Measurements from ENCODE around the gene HOTAIR.

HOTAIR gene

GRCh38 chr12:53984901-53985691 lies 10.3 kb upstream of the HOTAIR start, which contains the start of gene HOXC10:
Gene HOXC10, plus strand, starts transcription at chr12:53985146. Its CDS starts 114 bp downstream, at chr12:53985260.
- peak; percentile 71 to 80 for DNase-seq

DNA sequence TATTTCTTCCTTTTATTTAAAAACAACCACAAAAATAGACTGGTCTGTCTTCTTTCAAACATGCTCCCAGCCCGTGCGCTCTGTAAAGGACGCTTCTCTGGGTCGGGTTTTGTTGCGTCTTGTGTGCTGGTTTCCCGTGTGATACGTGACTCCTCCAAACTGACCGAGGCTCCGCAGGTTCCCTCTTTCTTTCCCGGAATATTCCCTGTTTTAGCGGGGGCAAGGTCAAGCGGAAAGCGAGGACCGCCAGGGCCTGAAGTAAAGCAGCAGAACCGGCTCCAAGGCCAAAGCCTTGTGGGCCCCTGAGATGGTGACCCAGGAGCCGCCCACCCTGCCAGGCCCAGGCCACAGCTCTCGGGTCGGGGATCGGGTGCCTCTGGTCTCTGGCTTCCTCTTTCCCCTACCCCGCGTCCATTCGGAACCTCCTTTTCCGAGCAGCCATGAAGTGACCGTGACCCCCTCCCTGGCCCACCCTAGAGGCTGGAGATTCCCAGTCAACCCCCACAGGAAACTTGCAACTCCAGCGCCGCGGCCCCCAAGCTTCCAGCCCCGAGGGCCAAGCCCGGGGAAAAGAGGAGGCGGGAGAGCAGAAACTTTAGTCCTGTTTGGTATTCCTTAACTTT lies 9.3 kb upstream of the HOTAIR start:
- DNase-seq = no peak

DNA sequence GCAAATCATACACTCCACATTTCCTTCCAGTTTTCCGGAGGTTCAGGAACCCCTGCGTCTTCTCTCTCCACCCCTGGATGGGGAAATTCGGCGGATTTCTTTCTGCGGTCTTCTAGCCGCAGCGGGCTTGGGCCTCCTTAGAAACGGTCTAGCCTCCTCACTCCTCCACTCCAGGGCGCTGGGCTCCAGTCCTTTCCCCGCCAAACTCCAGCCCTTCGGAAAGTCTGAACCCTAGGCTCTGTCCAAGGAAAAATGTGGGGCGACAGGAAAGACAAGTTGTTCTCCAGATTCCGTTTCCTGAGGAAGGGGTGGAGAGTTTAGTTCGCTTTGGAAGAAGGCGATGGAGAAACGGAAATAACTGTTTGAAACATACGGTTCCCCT lies 8.8 kb upstream of the HOTAIR start:
- no peak for DNase-seq

DNA sequence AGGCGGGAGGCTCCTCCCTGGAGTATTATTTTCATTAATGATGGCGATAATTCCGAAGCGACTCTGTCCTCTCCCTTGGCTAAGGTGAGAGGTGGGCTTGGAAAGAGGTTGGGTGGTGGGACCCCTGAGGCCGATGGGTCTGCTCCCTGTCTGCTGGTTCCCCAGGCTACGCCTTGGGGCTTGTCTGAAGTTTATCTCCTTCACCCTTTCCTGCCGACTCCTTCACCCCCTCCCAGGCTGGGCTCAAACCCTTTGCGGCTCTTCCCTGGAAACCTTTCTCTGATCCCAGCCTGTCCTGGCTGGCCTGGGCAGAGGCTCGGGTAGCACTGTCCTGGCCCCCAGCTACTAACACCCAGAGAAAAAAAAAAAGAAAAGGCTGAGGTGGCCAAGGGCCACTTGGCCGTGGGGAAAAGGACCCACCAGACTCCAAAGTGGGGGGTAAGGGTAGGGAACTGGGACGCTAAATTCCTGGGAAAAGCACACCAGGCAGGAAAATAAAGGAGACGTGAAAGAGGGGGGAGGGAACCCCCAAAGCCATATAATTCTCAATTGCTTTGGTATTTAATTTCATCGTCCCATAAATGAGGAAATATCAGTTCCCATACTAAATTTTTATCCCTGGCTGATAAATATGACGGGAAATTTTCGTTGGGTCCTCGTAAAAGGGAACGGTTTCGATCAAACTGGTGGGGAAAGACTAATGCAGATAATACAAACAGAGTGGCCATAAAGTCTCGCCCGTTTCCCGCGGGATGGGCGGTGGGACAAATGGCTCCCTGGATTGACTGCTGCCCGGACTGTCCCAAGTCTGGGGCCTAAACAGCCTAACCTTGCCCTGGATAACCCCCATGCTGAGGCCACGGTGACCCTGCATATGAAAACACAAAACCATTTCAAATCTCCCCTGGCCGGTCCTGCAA lies 8.2 kb upstream of the HOTAIR start:
- no peak for DNase-seq

DNA sequence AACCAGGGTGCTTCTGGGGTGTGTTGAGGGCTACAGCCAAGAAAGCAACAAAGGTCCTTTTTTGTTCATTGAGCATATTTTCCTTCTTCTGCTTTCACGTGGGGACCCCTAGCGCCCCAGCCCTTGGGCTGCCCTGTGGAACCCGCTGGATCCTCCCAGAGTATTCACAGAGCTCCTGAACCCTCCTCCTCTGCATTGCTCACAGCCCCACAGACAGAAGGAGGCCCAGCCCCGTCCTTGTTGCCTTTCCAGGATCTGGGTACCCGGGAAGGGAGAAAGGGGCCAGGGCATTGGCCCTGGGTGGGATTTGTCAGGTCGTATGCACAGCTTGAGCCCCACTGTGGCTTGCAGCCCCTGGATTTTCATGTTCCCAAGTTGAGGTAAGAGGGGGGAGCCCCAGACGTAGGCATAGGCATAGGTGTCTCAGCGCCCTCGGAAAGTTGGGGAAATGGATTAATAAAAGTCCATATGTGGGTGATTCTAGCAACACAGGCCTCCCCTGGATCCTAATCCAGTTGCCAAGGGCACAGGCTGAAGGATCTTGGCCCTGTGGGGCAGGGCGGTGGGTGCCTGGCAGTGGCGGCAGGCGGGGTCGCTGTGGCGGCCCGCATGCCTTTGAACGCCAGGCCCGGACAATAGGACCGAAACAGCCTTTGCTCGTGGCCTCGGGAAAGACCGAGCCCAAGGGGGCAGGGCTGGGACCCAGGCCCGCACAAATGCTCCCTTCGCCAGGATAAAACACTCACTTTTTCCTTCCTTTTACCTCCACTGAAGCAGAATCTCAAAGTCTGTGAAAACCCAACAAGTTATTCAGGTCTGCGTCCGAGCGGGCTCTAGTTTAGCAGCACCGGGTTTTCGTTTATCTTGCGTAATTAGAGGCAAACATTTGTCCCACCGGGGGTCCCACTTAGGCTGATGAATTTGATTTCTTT lies 7.1 kb upstream of the HOTAIR start:
- no peak for DNase-seq

- no peak for DNase-seq
Observed at GRCh38 chr12:53980802-53981496, 6.2 kb upstream of the HOTAIR start.

- DNase-seq = no peak
Observed at GRCh38 chr12:53980104-53980801, 5.5 kb upstream of the HOTAIR start.

- DNase-seq = no peak
Observed at GRCh38 chr12:53978477-53979356, 4.0 kb upstream of the HOTAIR start.

DNA sequence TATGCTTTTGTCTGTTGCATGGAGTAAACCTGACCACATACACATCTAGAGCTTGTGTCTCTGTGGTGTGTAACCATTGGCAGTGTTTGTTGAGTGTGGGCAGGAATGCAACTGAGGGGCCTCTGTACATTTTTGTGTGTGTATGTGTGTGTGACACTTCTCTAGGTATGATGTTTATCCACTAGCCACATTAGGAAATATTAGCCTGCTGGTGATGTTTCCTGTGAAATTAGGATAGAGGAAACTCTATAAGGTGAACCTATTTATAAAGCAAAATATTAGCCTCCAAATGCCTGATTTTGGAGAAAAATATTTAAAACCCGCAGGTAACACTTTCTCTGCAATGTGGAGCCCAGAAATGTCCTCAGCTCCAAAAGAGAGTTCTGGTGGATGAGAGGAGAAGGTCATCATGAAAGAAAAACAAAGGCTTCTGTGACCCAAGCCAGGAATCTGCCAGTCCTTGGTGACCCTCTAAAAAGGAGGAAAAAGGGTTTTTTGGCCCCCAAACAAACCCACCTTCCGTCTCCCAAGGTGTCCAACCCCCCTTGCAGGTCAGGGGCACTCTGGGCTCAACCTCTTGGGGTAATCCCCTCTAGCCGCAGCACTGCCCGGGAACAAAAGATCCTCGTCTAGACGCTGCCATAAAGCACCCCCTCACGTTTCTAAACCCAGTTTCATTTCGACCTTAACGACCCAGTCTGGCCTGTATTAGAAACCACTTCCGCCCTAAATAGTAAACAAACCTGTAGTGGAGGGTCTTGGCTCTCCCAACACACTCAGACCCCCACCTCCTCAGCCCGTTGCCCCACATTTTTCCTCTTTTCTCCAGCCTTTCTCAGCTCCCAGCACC lies 3.1 kb upstream of the HOTAIR start:
- no peak for DNase-seq

GRCh38 chr12:53976823-53977595 lies 2.3 kb upstream of the HOTAIR start:
- no peak for DNase-seq

DNA sequence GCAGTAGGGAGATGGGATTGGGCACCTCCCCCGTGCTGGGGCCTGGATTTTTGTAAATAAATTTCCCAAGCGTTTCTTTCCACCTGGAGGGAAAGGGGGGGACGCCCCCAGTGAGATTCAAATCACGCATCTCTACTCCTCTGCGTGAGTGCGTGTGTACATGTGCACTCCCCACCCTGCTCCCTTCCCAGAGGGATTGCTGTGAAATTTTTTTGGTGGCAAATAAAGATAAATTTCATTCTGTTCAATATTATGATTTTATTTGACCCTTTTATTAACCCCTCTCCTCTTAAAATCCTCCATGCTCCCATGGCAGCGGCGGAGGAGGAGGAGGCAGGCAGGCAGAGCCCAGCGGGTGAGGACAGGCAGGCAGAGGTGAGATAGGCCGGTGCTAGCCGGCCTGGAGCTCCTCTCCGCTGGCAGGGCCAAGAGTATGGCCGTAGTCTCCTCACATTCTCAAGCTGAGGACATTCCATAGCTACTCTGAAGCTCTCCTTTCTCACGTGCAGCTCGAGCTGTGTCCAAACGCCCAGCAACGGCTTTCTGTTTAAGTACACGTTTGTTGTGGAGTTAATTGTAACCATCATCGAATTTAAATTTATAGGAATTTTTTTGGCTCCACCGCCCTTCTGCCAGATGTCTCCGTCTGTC lies 1.5 kb upstream of the HOTAIR start:
- DNase-seq = no peak

DNA sequence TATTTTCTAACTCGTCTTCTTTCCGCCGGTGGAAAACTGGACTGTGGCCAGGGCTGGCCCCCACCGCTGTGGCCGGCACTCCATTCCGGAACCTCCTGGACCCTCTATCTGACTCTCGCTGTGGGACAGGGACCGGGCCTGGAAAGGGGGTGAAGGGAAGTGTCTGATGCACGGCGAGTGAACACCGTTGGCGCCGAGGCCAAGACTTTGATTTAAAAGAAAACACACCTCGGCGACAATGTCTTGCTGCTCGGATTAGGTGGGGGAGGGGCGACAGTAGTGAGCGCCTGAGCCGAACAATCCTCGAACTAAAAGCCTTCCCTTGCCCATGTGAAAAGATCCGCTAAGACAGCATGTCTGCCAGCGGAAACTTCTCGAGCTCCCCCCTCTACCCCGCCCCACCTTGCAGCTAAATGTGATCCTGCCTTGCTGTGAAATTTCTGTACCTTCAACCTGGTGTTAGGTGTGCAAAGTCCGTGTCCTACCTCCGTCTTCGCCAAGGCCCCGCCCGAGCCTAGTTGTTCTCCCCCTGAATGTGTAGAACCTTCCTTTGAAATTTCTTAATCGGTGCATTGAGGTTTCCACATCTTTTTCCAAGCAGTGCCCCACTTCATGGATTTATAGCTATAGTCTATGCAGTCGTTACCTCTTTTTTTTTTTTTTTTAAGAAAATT lies 862 bp upstream of the HOTAIR start:
- no peak for DNase-seq

DNA sequence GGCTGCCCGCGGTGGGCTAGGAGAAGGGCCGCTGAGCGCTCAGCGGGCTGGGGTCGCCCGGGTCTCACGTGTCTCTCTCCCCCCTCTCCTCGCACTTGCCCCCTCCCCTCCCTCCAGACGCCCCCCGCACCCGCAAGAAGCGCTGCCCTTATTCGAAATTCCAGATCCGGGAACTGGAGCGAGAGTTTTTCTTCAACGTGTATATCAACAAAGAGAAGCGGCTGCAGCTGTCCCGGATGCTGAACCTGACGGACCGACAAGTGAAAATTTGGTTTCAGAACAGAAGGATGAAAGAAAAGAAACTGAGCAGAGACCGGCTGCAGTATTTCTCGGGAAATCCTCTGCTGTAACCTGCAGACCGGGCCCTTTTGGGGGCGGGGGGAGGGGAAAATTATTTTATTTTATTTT lies 314 bp upstream of the HOTAIR start:
- no peak for DNase-seq

- no peak for DNase-seq
Observed at GRCh38 chr12:53973236-53974042, 1.3 kb downstream of the HOTAIR start.

DNA sequence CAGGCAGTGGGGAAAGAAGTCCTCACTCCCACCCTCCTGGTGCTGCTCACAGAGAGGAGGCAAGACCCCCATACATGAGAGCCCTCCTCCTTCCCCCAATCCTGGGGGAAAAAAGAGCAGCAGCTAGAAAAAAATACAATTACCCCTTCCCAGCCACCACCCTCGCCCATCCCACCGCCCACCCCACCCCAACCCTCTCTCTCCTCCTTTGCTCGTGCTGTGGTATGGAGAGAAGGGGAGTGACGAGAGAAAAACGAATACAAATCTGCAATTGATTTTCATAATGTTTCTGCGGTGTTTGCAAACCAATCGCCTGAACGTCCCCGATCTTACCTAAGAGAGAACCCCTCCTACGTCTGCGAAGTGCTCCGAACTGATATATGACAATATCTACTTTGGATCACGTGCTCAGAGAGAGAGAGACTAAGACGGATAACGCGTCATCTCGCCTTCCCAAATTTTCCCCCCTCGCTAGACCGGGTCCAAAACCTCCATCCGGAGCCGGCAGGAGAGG lies 2.0 kb downstream of the HOTAIR start, which contains the start of gene HOXC11:
TSS of gene HOXC11 (plus strand) at position 405 of the 514 bp plus-strand sequence. CDS start 116 bp downstream, outside the sequence.
- DNase-seq = no peak
